SW 1271 (cell line): ENCODE data around the gene PLPPR2.
"Not testable (repeated sequence)": the region's sequence is repeated elsewhere in the genome, so short reads cannot be mapped to it uniquely, and the experiment has no call there.

Experiments used
- DNase-seq, 2 experiments: peaks; one replicate each; lab custom pipeline; 2025; lab: John Stamatoyannopoulos, UW

The PLPPR2 gene

DNA sequence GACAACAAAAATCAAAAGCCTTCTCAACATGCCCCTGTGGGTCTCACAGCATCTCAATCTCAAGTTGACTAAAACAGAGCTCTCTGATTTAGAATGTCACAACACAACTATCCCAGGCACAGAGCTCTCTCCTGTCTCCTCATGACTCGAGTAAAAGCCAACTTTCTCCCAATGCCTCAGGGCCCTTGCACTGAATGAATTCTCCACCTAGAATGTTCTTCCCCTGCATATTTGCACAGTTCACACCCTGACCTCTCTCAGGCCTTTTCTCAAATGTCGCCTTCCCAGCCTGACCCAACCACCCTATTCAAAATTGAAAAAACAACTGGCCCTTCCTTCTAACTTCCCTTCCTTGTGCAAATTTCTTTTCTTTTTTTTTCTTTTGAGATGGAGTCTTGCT lies 15.5 kb downstream of the PLPPR2 start:
- DNase-seq, result no peak

DNA sequence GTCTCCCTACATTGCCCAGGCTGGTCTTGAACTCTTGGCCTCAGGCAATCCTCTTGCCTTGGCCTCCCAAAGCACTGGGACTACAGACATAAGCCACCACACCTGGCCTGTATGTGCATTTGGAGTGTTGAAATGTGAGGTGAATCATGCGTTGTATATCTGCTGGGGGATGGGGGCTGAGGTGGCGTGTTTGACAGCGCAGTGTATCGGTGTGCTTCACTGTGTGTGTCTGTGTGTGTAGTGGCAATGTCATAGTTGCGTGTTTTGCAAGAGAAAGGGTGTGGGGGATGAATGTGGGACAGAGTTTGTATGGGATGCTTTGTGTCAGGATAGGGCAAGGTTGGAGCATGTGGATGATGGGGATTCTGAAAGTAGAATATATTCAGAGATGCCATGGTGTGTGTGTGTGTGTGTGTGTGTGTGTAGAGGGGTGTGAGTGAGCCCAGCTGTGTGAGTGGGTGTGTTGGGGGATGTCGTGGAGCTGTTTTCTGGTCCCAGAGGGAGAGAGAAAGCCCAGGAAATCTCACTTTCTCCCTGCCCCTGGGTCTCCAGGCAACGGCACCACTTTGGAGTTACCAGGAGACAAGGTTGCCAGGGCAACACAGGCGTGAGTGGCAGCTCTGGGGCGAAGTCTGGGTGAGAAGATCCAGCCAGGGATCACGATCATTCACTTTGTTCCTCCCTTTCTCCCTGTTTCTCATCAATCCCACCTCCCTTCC lies 18.1 kb downstream of the PLPPR2 start:
- DNase-seq, result no peak

DNA sequence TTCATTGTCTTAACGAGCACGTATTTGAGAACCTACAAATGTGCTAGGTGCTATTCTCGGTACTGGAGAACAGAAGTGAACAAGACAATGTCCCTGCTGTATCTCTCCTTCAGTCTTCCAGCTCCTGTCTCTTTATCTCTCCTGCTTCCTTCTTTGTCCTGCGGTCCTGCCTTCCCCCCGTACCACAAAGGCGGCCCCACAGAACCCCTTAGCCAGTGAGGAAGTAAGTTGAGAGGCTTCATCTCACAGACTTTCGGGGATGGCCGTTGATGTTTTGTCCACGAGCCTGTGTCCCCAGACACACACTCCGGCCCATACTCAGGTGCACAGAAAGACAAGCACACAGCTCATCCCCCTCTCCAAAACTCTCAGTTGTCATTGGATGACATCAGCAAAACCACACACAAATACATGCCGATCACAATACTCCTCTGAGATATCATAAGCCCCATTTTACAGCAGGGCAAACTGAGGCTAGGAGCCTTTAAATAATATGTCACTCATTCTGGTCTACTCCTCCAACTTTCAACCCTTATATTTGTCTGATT lies 18.7 kb downstream of the PLPPR2 start:
- no peak for DNase-seq

DNA sequence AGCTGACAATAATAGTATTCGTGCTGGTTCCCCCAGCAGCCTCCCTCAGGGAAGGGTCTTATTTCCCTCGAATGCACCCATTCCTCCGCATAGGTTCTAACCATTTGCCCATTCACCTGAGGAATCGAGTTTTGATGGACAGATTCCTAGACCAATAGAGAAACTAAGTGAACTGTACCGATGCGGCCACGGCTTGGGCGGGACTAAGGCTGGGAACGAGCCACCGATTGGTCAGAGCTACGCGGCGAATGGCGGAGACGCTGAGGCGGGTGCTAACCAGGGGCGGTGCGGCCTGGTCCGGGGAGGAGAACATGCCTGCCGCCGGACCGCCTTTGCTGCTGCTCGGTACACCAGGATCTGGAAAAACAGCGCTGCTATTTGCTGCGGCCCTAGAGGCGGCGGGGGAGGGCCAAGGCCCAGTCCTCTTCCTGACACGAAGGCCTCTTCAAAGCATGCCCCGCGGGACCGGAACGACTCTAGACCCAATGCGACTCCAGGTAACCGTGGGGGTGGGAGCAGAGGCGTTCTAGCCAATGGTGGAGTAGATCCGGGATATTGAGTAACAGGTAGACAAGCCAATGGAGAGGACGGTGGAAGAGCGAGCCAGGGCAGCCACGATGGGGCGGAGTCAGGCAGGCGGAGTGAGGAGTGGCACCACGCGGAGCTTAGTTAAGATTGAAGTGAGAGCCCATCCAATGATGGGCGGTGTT lies 19.4 kb downstream of the PLPPR2 start, which contains the start of gene SWSAP1:
Gene SWSAP1 (plus strand): TSS at position 234 of the 710 bp plus-strand sequence. CDS start 15 bp downstream, at position 249.
- peak; percentile 98 to 100 for DNase-seq

DNA sequence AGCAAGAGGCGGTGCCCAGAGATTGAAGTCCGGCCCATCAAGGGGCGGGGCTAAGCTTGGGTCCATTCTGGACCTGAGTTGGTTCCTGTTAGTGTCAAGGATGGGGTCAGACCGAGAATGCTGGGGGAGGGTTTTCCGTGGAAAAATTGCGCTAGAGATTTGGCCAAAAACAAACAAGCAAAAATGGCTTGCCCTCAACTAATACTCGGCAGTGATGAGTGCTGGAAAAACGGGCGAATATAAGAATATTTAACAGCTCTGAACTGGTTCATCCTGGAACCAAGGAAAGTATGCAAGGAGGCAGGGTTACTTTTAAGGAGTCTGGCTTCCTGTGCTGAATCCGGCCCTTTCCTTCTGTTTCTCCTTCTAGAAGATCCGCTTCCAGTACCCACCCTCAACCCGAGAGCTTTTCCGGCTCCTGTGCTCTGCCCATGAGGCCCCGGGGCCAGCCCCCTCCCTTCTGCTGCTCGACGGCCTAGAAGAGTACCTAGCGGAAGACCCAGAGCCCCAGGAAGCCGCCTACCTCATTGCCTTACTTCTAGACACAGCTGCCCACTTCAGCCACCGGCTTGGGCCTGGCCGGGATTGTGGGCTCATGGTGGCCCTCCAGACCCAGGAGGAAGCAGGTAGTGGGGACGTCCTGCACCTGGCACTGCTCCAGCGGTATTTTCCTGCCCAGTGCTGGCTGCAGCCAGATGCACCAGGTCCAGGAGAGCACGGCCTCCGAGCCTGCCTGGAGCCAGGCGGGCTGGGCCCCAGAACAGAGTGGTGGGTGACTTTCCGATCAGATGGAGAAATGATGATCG lies 20.1 kb downstream of the PLPPR2 start:
- DNase-seq, result no peak

DNA sequence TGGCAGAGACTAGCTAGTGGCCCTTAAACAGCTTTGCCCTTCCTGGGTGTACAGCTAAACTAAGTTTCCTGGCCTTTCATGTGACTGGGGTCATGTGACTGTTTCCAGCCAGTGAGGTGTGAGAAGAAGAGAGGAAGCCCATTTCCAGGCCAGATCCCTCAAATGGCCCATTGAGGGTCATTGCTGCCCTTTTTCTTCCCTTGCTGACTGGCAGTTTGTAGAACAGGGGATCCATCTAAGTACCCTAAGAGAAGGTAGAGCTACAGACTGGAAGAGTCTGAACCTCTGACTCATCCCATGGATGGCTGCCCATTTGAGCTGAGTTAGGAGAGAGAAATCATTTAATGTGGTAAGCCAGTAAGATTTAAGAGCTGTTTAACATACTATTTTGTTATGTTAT lies 22.0 kb downstream of the PLPPR2 start:
- DNase-seq, result peak in 1 of 2 experiments; percentile 37

DNA sequence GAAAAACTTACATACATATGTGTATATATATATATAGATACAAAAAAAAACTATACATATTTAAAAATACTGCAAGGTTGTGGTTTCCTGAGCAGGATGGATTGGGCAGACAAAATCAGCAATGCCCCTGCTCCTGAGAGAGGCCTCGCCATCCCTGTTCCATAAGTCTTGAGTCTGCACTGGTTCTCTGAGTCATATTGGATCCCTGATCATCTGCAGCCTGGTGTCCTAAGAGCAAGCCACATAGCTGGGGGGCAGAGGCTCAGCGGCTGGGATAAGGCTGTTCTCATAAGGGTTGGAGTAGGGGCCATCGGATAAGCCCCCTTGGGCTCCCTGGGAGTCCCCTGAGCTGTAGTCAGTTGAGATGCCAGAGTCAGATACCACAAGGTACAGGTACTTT lies 22.5 kb downstream of the PLPPR2 start:
- no peak for DNase-seq

DNA sequence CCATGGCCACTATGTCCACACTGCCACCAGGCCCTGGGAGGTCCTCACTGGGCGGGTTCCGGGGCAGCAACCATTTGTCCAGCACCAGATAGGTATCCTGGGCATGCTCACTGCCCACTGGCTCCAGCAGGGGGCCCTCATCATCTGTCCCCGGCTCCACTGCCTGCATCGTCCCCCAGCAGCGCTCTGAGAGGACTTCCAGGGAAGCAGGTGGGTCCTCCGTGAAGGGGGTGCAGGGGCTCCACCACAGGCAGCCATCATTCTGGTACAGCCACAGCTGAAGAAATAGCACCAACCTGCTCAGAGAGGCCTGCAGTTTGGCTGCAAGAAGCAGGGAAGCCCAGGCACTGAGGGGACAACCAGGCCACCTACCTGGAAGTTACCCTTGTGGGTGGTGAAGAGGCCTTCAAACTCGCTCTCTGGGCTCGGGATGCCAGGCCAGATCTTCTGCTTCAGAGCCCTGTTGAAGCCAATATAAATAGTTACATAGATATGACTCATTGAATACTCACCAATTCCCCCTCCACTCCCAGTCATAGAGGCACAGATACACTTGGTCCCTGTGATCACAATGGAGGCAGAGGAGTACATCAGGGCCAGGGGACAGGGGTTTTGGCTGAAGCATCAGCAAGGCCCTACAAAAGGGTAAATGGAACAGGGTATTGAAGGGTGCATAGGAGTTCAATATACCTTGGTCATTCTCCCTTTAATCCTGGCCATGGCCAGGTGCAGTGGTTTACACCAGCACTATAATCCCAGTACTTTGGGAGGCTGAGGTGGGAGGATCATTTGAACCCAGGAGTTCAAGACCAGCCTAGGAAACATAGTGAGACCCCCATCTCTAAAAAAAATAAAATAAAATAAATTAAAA lies 23.3 kb downstream of the PLPPR2 start:
- DNase-seq, result peak in 1 of 2 experiments; percentile 49

DNA sequence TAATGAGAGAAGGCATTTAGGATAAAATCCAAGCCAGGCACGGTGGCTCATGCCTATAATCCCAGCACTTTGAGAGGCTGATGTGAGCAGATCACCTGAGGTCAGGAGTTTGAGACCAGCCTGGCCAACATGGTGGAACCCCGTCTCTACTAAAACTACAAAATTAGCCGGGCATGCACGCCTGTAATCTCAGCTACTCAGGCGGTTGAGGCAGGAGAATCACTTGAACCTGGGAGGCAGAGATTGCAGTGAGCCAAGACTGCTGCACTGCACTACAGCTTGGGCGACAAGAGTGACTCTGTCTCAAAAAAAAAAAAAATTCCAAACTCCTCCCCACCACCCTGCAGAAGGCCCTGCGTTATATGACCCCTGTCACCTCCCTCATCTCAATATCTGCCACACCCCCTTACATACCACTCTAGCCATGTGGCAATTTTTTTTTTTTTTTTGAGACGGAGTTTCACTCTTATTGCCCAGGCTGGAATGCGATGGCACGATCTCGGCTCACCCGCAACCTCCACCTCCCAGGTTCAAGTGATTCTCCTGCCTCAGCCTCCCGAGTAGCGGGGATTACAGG lies 24.1 kb downstream of the PLPPR2 start:
- not testable (repeated sequence) for DNase-seq

DNA sequence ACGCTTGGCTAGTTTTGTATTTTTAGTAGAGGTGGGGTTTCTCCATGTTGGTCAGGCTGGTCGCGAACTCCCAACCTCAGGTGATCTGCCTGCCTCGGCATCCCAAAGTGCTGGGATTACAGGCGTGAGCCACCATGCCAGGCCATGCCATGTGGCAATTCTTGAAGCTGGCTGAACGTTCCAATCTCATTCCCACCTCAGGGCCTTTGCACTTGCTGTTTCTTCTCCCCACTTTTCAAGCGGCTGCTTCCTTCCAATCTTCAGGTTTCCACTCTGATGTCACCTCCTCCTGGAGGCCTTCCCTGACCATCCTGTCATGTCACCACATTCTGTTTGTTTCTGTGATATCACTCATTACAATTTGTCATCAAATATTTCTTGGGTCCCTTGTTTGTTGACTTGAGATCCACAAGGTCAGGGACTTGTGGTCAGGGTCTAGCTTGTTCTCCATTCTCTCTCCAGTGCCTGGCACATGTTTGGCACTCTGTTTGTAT lies 24.7 kb downstream of the PLPPR2 start:
- no peak for DNase-seq

DNA sequence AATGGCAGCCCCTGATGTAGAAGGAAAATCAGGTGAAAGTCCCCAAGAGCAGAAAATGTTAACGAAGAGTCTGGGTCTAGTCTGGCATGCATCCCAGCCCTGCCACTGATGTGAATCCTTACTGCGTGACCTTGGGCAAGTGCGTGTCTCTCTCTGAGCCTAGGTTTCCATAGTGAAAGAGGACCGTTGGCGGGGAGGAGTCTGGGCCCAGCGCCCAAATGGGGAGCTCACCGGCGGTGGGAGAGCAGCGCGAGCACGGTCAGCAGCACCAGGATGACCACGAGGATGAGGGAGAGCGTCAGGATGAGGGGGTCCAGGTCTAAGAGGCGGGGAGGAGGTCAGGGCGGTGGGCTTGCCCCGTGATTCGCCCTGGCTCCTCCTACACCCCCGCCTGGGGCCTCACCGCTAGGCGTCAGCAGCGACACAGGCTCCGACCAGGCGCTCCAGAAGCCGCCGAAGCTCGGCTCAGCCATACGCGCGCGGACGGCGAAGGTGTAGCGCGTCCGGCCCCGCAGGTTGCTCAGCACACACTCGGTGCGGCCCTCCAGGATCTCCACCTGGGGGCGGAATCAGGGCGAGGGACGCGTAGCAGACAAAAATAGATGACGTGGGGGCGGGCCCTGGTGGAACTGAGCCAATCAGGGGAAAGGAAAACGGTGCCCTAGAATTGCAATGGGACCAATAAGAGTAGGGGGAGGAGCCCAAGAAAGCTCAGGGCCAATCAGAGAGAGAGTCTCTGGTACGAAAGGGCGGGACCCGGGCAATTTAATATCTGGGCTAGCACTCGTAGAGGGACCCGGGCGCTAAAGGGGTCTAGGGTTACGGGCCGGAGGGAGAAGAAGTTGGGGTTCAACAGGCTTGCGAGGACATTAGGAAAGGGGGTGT lies 25.7 kb downstream of the PLPPR2 start:
- peak; percentile 82 to 97 for DNase-seq

DNA sequence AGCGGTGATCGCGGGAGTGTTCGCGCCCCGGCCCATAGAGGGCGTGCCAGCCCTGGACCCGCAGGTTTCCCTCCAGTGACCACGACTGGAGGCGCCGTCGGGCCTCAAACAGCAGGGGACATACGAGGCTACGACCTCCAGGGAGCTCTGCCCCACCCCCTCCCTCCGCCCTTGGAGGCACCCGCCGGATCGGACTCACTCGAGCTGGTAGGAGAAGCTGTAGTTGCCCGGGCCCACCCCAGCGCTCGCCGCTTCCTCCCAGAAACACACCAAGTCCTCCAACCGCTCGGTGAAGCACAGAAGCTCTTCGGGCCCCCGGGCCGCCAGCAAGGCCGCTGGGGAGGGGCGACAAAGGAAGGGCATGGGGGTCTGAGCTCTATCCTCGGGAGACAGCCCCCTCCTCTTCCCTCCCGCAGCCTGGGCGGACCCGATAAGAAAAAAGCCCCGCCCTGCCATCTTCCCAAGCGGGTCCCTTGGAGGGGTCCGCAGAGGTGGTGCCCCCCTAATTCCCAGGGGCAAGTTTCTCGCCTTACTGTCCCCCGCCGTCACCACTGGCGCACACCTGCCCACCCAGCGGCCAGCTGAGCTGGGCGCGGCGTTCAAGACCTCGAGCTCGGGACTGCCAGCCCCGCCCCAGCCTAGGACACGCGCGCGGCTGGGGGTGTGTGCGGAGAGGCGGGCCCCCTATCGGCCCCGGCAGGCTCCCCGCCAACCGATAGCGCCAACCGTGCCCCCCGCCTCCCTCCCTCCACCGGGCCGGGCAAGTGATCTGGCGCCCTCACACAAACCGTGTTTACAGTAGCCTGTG lies 27.9 kb downstream of the PLPPR2 start:
- DNase-seq, result peak; percentile 49 to 53

DNA sequence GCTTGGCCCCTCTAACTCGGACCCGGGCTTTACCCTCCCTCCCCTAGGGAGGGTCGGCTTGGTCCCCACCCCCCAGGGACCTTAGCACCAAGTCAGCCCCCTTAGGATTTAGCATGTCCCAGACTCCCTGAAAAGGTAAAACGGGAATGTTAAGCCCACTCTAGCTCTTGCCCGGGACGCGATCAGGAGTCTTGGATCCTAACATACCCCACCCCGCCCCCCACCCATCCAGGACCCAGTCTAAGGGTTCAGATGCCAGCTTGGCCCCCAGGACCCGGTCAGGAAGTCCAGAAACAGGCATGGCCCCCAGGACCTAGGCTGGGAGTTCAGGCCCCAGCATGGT lies 28.4 kb downstream of the PLPPR2 start:
- DNase-seq, result no peak

DNA sequence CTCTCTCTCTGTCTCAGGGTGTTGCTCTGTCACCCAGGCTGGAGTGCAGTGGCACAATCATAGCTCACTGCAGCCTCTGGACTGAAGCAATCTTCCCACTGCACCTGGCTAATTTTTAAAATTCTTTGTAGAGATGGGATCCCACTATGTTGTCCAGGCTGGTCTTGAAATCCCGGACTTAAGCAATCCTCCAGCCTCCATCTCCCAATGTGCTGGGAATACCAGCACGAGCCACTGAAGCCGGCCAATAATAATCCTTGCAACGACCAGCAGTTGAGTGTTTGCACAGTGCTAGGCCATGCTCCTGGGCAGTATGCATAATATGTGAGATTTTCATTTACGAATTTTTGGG lies 29.5 kb downstream of the PLPPR2 start:
- no peak for DNase-seq

DNA sequence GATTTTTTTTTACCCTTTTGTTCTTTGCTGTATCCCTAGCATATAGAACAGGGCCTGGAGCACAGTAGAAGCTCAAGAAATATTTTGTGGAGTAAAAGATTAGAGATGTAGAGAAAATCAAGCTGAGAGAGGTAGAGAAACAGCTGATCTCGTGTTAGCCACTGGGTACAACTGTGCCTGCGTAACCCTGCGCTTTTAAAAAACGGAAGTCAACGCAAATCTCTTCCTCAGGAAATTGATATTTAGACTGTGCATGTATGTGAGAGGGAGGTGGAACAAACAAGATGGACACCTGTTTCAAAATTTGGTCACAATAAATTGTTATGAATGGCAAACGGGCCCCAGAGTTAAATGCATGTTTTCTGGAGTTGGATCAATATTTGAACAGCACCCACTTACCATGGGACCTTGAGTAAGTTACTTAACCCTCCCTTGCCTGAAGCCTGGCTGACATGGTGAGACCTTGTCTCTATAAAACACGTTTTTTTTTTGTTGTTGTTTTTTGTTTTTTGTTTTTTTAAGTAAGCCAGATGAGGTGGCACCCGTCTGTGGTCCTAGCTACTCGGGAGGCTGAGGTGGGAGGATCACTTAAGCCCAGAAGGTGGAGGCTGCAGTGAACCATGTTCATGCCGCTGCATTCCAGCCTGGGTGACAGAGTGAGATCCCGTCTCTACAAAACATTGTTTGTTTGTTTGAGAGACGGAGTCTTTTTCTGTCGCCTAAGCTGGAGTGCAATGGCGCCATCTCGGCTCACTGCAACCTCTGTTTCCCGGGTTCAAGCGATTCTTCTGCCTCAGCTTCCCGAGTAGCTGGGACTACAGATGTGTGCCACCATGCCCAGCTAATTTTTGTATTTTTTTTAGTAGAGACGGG lies 32.2 kb downstream of the PLPPR2 start:
- no peak for DNase-seq

DNA sequence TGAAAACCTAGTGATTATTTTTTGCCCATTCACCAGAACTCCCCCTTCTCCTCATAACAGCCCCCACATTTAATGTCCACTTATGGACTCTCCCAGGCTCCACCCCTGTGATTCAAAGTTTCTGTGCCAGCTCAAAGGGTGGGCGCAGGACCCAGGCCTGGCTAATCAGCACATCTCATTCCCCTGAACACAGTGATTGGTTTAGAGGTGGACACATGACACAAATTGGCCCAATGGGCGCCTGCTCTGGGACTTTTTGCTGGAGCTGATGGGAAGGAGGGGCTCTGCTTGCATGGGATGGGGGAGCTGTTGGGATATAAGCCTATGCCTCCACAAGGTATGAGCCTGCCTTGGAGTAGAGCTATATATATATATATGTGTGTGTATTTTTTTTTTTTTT lies 35.1 kb downstream of the PLPPR2 start:
- no peak for DNase-seq

DNA sequence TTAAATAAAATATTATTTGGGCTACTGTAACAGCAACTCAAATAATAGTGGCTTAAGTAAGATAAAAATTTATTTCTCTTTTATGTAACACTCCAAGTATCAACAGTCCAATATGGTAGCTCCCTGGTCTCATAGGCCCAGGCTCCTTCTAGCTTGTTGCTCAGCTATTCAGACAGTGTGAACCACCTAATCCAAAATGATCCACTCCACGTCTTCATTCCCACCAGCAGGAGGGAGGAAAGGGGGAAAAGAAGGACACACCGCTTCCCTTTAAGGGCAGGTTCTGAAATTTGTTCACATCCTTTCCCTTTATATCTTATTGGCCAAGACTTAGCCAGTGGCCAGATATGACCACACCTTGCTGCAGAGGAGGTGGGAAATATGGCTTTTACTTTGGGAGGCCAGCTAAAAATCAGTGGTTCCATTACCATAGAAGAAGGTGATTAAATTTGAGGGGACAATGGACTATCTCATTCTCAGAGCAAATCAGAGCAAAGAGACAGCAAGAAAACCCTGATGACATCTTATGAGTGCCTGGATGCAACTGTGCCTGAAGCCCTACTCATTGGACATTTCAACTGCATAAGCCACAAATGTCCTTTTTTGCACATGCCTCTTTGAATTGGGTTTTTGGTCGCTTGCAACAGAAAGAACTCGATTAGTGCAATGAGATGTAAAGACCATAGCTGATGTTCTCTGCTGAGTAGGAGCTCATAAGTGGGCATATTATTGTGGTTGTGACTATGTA lies 35.9 kb downstream of the PLPPR2 start:
- DNase-seq, result no peak
